ENCODE measurements around the gene TPH1.

DNA sequence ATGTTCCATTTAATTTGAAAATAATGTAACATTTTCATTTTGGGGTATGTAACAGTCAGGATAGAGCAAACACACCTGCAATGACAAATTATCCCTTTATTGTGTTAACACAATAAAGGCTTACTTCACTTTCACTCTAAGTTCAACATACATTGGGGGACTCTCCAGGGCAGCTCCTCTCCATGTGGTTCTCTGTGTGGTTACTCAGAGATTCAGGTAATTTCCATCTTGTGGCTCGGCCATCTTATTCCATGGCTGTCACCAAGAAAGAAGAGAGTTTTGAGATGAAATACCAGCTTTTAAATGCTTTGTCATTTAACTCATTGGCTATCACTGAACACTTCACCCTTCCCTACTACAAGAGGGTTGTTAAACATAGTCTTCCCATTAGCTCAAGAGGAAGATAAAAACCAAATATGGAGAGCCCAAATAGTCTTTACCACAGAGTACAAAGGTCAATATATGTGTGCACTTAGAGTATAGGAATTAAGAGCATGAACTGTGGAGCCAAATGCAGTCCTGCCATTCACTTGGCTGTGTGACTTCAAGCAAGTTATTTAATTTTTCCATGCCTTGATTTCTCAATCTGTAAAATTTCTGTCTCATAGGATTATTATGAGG lies 10.6 kb upstream of the TPH1 start:
- no peak for TF ChIP-seq POLR2AphosphoS5 (IDR thresholded peaks at IDR 0.05)
- TF ChIP-seq POLR2A (IDR thresholded peaks at IDR 0.05) = no peak
- TF ChIP-seq, protein P1, sequence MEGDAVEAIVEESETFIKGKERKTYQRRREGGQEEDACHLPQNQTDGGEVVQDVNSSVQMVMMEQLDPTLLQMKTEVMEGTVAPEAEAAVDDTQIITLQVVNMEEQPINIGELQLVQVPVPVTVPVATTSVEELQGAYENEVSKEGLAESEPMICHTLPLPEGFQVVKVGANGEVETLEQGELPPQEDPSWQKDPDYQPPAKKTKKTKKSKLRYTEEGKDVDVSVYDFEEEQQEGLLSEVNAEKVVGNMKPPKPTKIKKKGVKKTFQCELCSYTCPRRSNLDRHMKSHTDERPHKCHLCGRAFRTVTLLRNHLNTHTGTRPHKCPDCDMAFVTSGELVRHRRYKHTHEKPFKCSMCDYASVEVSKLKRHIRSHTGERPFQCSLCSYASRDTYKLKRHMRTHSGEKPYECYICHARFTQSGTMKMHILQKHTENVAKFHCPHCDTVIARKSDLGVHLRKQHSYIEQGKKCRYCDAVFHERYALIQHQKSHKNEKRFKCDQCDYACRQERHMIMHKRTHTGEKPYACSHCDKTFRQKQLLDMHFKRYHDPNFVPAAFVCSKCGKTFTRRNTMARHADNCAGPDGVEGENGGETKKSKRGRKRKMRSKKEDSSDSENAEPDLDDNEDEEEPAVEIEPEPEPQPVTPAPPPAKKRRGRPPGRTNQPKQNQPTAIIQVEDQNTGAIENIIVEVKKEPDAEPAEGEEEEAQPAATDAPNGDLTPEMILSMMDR (IDR thresholded peaks at IDR 0.05) = no peak
